Activated CD8-positive, alpha-beta memory T cell treated with anti-CD3 and anti-CD28 coated beads for 24 hours (primary cell): ENCODE results near the gene ARFRP1.

ENCODE experiments used
- DNase-seq: peaks from one replicate; pipeline ENCODE4 v3.0.0-alpha.2; 2020

ARFRP1 gene

GRCh38 chr20:63690003-63690897 lies 17.5 kb downstream of the ARFRP1 start:
- DNase-seq: no peak

DNA sequence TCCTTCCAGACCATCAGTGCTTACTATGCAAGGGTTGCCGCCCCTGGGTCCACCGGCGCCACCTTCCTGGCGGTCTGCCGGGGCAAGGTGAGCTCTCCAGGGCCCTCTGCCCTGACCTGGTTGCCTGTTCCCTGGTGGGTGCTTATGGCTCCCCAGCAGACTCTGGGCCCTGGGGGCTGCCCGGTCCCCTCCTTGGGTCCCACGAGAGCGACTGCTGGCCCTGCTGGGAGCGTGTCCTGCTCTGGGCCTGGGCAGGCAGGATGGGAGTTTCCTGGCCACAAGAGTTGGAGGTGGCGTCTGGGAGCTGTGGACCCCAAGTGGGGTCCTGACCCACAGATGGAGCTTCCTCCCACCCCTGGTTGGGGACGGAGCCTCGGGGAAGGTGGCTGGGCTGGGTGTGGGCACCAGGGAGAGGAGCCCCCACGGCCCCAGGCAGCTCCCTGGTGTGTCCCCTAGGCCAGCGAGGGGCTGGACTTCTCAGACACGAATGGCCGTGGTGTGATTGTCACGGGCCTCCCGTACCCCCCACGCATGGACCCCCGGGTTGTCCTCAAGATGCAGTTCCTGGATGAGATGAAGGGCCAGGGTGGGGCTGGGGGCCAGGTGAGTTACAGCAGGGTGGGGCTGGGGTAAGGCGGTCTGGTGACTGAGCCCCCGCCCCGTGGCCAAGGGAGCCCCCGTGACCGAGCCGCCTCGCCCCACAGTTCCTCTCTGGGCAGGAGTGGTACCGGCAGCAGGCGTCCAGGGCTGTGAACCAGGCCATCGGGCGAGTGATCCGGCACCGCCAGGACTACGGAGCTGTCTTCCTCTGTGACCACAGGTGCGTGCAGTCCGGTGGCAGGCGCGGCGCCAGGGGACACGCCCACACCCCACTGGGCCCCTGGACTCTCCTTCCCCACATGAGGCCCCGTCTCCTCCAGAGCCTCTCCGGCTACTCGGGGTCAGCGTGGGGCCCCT lies 18.5 kb downstream of the ARFRP1 start:
- DNase-seq: no peak

DNA sequence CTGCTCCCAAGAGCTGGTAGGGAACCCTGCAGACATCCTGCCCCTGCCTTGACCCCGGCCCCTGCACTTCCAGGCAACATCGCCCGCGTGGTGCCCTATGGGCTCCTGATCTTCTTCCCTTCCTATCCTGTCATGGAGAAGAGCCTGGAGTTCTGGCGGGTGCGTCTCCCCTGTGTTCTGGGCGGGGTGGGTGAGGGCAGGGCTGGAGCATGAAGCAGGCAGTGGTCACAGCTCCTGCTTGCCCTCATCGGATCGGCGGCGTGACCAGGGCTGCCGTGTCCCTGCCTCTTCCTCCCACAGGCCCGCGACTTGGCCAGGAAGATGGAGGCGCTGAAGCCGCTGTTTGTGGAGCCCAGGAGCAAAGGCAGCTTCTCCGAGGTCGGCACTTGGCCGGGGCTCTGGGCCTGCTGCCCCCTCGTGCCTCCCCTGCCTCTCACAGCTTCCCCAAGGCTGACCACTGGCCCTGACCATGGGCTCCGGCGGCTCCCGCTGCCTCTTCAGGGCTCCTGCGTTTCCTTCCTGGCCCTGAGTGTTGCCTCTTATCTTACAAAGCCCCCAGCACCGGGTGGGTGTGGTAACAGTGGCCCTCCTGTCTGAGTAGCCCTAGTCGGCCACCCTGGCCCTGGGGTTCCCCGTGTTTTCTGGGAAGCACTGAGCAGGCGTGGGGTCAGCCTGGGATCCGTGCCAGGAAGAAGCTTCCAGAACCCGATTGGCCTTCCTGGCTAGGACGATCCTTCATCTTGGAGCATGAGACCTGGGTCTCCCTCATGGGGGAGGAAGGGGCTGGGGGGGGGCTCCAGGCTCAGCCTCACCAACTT lies 19.3 kb downstream of the ARFRP1 start:
- no peak for DNase-seq

DNA sequence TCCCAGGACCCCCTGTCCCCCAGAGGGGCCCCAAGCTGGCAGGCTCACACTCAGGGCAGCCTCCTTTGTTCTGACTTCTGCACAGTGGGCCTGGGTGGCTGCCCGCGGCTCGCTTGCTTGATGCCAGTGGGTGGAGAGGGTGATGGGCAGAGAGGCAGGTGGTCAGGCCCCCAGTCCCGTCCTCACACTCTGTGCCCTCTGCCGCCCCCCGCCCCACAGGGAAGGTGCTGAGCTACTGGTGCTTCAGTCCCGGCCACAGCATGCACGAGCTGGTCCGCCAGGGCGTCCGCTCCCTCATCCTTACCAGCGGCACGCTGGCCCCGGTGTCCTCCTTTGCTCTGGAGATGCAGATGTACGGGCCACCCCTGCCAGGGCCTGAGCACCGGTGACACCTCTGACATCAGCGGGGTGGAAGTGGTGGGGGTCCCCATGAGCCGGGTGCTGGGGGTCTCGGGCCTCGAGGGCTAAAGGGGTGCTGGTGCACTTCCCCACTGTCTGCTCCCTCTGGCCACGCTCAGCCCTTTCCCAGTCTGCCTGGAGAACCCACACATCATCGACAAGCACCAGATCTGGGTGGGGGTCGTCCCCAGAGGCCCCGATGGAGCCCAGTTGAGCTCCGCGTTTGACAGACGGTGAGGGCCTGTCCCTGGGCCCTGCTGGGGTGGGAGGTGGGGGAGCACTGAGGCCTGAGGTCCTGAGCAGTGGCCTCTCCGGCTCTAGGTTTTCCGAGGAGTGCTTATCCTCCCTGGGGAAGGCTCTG lies 20.2 kb downstream of the ARFRP1 start:
- DNase-seq: peak; percentile 59

- no peak for DNase-seq
Observed at GRCh38 chr20:63686492-63687321, 21.1 kb downstream of the ARFRP1 start.

DNA sequence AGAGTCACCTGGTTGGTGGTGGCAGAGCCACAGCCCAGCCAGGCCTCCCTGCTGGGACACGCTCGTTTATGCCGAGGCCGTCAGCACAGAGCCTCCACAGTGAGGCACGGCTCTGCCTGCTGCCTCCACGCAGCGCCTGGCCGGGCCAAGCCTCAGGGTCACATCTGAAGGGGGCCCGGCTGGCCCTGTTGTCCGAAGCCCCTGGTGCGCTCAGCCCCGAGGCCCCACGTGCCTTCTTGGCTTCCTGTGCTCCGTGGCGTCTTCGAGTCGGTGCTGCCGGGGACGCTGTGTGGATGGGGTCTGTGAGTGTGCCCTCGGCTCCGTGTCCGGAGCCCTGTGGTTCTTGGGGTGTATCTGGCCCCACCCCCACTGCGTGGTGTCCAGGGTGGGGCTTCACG lies 21.7 kb downstream of the ARFRP1 start:
- DNase-seq: no peak

- no peak for DNase-seq
Observed at GRCh38 chr20:63685269-63686026, 22.3 kb downstream of the ARFRP1 start.

GRCh38 chr20:63682384-63683139 lies 25.2 kb downstream of the ARFRP1 start:
- DNase-seq: no peak

- no peak for DNase-seq
Observed at GRCh38 chr20:63681609-63682142, 26.1 kb downstream of the ARFRP1 start.

- no peak for DNase-seq
Observed at GRCh38 chr20:63680857-63681608, 26.7 kb downstream of the ARFRP1 start.

- DNase-seq: no peak
Observed at GRCh38 chr20:63680427-63680826, 27.3 kb downstream of the ARFRP1 start.

DNA sequence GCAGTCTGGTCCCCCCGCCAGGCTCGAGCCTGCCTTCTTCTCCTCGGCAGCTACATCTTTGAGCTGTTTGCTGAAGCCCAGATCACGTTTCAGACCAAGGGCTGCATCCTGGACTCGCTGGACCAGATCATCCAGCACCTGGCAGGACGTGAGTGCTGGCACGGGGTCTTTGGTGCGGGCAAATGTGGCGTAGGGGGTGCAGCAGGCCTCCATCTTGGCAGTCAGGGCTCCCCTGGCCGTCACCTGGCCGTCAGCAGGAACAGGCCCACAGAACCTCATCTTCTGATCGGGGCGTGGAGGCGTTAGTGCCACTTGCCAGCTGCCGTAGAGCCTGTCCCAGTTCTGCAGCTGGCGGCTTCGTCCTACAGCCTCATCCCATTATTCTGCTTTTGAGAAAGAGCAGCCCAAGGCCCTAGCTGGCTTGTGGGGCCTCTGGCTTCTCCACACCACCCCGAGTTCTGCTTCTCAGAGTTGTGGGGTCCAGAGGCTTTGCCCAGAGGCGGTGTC lies 27.9 kb downstream of the ARFRP1 start:
- DNase-seq: no peak

DNA sequence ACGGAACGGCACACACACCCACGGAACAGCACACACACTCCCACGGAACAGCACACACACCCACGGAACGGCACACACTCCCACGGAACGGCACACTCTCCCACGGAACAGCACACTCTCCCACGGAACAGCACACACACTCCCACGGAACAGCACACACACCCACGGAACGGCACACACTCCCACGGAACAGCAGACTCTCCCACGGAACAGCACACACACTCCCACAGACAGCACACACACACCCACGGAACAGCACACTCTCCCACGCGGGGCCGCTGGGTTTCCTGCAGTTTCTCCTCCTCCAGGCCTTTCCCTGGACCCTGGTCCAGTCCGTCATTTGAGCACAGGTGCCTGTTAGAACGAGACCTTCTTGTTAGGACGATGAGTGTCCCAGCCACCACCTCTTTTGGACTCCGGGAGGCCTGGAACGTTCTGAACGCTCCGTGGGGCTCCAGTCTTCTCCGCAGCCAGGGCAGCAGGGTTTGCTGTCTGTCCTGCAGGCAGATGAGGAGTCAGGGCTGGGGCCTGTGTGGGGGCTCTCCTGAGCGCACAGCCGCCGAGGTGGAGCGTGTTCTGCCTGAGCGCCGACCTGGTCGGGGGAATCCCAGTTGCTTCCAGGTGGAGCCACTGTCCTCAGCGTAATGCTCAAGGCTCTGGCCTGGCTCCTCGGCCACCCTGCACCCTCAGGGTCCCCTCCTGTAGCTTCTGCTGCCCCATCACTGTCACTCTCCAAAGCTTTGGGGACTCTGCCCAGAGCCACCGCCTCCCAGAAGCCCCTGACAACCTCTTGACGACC lies 28.9 kb downstream of the ARFRP1 start:
- no peak for DNase-seq

DNA sequence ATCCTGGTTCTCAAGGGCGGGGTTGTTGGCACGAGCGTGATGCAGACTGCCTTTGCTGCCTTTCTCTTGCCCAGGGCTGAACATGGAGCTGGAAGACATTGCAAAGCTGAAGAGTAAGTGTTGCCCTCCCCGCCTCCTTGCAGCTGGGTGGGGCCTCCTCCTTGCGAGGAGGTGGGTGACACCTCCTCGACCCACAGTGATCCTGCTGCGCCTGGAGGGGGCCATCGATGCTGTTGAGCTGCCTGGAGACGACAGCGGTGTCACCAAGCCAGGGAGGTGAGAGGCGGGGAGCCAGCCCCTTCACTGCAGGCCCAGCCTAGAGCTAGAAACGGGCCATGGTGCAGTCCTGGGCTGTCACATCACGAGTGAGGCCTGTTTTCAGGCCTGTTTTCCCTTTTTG lies 29.7 kb downstream of the ARFRP1 start:
- no peak for DNase-seq

DNA sequence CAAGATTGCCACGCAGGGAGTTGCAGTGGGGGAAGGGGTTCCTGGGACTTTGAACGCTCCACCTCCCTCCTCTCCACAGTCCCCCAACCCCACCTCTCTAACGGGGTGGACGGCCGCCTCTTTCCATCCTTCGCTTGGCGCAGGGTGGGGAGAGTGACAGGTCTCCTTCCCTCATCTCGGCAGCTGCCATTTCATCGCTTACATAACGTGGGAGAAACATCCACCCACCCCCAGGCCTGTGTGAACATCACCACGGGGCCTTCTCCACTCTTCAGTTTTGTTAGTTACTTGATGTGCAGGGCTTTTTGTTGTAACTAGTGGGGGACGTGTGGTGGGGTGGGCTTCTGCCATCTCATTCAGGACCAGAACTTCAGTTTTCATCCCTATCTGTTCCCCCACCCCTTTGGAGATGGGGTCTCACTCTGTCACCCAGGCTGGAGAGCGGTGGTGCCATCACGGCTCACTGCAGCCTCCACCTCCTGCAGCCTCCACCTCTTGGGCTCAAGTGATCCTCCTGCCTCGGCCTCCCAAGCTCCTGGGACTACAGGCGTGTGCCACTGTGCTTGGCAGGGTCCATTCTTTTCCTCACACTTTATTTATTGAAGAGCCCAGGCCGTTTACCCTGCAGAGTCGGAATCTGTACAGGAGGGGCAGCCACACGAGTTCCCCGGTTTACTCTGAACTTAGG lies 32.0 kb downstream of the ARFRP1 start:
- DNase-seq: no peak

DNA sequence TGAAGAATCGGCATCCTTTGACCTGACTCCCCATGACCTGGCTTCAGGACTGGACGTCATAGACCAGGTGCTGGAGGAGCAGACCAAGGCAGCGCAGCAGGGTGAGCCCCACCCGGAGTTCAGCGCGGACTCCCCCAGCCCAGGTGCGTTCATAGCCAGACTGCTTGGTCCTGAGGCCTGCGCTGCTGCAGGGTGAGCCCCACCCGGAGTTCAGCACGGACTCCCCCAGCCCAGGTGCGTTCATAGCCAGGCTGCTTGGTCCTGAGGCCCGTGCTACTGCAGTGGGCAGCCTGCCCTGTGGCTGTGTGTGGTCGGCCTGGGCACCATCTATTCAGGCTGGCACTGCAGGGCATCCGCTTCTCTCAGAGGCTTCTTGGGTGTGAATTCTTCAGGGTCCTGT lies 33.8 kb downstream of the ARFRP1 start:
- no peak for DNase-seq

GRCh38 chr20:63672666-63673065 lies 35.1 kb downstream of the ARFRP1 start:
- no peak for DNase-seq
